ENCODE data around the gene SHANK1.

DNA sequence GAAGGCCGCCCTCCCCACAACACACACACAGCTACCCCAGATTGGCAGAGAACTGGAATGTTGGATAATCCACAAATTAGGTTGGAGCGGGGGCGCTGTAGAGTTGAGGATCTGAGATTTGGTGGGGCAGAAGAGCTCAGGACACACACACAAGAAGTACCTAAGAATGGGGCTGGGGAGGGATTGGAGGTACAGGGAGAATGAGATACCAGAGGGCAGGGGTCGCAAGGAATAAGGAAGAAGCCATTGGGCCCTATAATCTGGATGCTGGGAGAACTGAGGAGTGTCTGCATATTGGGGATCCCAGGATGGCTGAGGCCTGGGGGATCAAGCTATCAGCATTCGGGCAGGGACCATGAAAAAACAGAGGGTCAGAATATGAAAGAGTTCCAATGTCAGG lies 91.5 kb downstream of the SHANK1 start:
- TF ChIP-seq POLR2A (IDR thresholded peaks at IDR 0.05) (no peak), EP300 (IDR thresholded peaks at IDR 0.05) (no peak)
- TF ChIP-seq, protein P1, sequence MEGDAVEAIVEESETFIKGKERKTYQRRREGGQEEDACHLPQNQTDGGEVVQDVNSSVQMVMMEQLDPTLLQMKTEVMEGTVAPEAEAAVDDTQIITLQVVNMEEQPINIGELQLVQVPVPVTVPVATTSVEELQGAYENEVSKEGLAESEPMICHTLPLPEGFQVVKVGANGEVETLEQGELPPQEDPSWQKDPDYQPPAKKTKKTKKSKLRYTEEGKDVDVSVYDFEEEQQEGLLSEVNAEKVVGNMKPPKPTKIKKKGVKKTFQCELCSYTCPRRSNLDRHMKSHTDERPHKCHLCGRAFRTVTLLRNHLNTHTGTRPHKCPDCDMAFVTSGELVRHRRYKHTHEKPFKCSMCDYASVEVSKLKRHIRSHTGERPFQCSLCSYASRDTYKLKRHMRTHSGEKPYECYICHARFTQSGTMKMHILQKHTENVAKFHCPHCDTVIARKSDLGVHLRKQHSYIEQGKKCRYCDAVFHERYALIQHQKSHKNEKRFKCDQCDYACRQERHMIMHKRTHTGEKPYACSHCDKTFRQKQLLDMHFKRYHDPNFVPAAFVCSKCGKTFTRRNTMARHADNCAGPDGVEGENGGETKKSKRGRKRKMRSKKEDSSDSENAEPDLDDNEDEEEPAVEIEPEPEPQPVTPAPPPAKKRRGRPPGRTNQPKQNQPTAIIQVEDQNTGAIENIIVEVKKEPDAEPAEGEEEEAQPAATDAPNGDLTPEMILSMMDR (IDR thresholded peaks at IDR 0.05) = no peak

Data from upper lobe of left lung (tissue), 4 donors.